ENCODE results near the gene NAPEPLD.
"Not testable (repeated sequence)": the region's sequence is repeated elsewhere in the genome, so short reads cannot be mapped to it uniquely, and the experiment has no call there.

Gene NAPEPLD

DNA sequence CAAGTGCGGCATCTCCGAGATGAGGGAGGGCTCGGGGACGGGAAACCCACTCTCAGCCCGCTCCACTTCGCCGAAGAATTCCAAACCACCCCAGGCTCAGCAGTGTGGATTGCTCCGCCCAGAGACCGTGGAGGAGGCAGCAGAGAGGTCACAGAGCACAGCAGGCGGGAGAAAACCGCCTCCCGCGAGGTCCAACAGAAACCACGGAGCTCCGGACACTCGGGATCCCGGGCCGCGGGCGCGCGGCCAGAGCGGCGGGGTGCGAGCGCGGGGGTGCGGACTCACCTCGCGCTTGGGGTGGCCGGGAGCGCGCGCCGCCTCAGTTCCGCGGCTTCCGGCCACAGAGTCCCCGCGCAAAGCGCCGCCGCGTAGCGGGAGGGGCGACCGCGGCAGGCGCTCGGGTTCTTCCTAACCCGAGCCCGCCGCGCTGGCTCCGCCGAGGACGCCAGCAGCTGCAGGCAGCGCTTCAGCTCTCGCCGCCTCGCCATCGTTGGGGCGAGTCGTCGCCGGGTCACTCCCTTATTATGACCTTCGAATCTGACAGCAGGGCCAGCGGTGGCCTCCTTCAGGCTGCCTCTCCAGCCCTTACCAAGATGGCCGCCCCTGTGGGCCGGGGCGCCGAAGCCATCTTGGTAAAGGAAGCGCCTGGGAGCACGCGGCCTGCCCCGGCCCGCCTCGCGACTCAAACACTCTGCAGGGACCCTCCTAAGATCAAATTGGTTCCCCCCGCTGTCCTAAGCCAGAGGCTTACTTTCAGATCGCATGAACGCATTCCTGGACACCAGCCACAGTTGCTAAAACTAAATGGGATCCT is at the start of gene NAPEPLD:
Gene NAPEPLD, minus strand, starts transcription at position 106 of the 814 bp plus-strand sequence. CDS start 20,323 bp downstream, outside the sequence.
- POLR2A ChIA-PET (ENCODE audit: low non-redundant PET): interaction anchor here (0.6 kb wide), 1 partner anchor 162 kb away, joined by 4 read pairs; no protein-coding TSS in a partner anchor
- TF ChIP-seq, protein P1, sequence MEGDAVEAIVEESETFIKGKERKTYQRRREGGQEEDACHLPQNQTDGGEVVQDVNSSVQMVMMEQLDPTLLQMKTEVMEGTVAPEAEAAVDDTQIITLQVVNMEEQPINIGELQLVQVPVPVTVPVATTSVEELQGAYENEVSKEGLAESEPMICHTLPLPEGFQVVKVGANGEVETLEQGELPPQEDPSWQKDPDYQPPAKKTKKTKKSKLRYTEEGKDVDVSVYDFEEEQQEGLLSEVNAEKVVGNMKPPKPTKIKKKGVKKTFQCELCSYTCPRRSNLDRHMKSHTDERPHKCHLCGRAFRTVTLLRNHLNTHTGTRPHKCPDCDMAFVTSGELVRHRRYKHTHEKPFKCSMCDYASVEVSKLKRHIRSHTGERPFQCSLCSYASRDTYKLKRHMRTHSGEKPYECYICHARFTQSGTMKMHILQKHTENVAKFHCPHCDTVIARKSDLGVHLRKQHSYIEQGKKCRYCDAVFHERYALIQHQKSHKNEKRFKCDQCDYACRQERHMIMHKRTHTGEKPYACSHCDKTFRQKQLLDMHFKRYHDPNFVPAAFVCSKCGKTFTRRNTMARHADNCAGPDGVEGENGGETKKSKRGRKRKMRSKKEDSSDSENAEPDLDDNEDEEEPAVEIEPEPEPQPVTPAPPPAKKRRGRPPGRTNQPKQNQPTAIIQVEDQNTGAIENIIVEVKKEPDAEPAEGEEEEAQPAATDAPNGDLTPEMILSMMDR (conservative IDR thresholded peaks at IDR 0.05; ENCODE audit: low read depth): no peak
- peak; percentile 80 for DNase-seq (ENCODE audit: low spot score)
- CTCF ChIA-PET: no interaction called here
- H3K27ac ChIP-seq: peak within 1 kb of the TSS; percentile 94

DNA sequence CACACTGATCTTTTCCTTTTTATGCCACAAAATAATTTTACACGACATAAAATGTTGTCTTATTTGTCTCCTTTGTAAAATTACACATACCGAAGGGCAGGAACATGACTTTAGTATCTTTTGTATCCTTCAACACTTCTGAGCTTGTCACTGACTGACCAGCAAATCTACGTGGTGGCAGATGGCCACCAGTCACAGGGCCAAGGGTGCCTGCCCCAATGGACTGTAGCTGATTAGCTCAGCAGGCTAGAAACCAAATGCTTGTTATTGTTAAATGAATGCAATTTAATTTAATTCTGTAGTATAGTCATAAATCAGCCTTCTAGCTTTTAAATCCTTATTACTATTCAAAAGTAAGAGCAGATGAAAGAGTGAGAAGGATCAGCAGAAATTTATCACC is 49.2 kb upstream of the NAPEPLD start:
- POLR2A ChIA-PET (ENCODE audit: low non-redundant PET); DNase-seq (ENCODE audit: low spot score); CTCF ChIA-PET; H3K27ac ChIP-seq: not testable (repeated sequence)

- H3K27ac ChIP-seq; CTCF ChIA-PET; DNase-seq (ENCODE audit: low spot score); POLR2A ChIA-PET (ENCODE audit: low non-redundant PET): not testable (repeated sequence)
Observed at GRCh38 chr7:103195364-103195763, 46.5 kb upstream of the NAPEPLD start.

- H3K27ac ChIP-seq; POLR2A ChIA-PET (ENCODE audit: low non-redundant PET); CTCF ChIA-PET; DNase-seq (ENCODE audit: low spot score): not testable (repeated sequence)
Observed at GRCh38 chr7:103172415-103173146, 23.7 kb upstream of the NAPEPLD start.

DNA sequence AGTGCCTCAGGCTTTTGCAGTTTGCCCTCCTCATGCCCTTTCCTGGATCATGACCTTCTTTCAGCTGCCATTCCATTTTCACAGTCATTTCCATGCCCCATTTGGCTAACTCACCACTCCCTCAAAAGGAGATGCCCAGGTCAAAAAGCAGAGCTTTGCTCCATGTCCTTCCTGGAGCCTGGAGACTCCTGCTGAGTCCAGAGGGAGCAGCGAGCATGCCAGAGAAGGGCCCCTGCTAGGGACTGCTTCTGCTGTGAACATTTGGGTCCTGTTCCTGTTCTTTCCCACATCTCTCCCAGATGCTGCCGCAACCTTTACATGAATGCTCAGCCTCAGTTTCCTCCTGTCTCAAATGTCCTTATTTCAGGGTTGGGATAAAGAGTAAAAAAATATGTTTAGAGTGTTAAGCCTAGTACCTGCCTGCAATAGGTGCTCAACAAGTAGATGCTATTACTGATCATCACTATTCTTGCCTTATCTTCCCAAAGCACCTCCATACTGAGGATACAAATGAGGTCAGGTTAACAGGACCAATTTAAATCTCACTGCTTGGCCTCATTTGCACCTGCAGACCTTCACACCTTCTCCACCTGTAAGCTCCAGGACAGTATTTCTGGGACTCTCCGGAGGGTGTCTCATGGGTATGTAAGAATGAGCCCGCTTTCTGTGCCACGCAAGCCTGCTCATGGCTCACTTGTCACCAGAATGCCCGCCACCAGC is 23.0 kb upstream of the NAPEPLD start:
- POLR2A ChIA-PET (ENCODE audit: low non-redundant PET); DNase-seq (ENCODE audit: low spot score); H3K27ac ChIP-seq; CTCF ChIA-PET: not testable (repeated sequence)

- POLR2A ChIA-PET (ENCODE audit: low non-redundant PET); H3K27ac ChIP-seq; CTCF ChIA-PET; DNase-seq (ENCODE audit: low spot score): not testable (repeated sequence)
Observed at GRCh38 chr7:103166921-103167544, 18.1 kb upstream of the NAPEPLD start.

GRCh38 chr7:103163087-103163825 is 14.4 kb upstream of the NAPEPLD start:
- DNase-seq (ENCODE audit: low spot score); CTCF ChIA-PET; H3K27ac ChIP-seq; POLR2A ChIA-PET (ENCODE audit: low non-redundant PET): not testable (repeated sequence)

DNA sequence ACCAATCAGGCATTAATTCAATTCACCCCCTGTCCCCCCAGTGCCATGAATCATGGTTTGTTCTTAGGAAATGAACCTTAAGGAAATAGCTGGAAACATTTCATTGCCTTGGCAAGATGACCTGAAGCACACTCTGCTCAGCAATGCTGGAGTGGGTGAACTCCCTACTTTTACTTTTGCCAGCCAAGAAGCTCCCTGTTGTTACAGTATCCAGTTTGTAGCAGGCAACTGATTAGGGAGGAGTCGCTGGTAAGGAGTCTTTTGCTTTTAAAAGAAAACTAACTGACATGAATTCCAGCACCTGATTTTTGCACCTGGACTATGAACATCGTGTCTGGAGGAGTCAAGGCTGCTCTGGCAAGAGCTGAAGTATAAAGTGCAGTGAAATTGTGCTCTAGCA is 13.7 kb upstream of the NAPEPLD start:
- DNase-seq (ENCODE audit: low spot score); POLR2A ChIA-PET (ENCODE audit: low non-redundant PET); CTCF ChIA-PET; H3K27ac ChIP-seq: not testable (repeated sequence)

- H3K27ac ChIP-seq; CTCF ChIA-PET; POLR2A ChIA-PET (ENCODE audit: low non-redundant PET); DNase-seq (ENCODE audit: low spot score): not testable (repeated sequence)
Observed at GRCh38 chr7:103161998-103162616, 13.2 kb upstream of the NAPEPLD start.

- DNase-seq (ENCODE audit: low spot score); H3K27ac ChIP-seq; CTCF ChIA-PET; POLR2A ChIA-PET (ENCODE audit: low non-redundant PET): not testable (repeated sequence)
Observed at GRCh38 chr7:103159072-103159471, 10.2 kb upstream of the NAPEPLD start.

DNA sequence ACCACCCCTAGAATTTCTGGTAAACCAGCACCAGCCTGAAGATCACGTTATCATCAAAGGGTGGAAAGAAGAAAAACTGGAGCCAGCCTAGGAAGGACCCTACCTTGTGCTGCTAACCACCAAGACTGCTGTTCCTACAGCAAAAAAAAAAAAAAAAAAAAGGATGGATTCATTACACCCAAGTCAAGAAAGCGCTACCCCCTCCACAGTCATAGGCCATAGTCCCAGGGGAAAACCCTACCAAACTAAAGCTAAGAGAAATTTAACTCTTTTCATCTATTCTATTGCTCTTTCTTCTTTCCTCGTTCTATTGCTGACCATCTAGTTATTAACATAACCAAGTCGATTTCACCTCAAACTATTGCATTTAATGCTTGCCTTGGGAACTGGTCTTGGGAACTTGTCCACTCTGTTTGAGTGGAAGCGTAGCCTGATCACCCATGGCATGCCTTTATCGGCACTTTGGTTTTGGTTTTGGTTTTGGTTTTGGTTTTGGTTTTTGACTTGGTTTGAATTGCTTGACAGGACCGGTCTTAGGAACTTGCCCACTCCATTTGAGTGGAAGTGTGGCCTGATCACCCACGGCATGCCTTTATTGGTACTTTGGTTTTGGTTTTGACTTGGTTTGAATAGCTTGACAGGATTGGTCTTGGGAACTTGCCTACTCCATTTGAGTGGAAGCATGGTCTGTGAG is 6.6 kb upstream of the NAPEPLD start:
- H3K27ac ChIP-seq; DNase-seq (ENCODE audit: low spot score); CTCF ChIA-PET: not testable (repeated sequence)
- POLR2A ChIA-PET (ENCODE audit: low non-redundant PET): interaction anchor here (0.6 kb wide), 1 partner anchor 484 kb away, joined by 4 read pairs; no protein-coding TSS in a partner anchor

Measured in RWPE1 (cell line).